Measurements from ENCODE around the gene ZIC1.

GRCh38 chr3:147369661-147370123 lies 39.5 kb upstream of the ZIC1 start:
- TF ChIP-seq CTCF (IDR thresholded peaks at IDR 0.05) (no peak), POLR2A (IDR thresholded peaks at IDR 0.05) (no peak)

Measured in breast epithelium (tissue), 3 donors.